CD8-positive, alpha-beta memory T cell (primary cell): ENCODE data around the gene CRIP1. TPM values are rescaled to one million over a fixed set of nuclear protein-coding genes. Genes with fewer than 3 reads are reported as not detected.
A peak's percentile ranks its signal among the peaks of the same experiment; 100 is the strongest.

Experiments
- CTCF ChIA-PET: fragments of 350-600 bp; sonication (Branson Sonifier 250); formaldehyde crosslinking; loops from one replicate; lab custom pipeline; 2021; ENCODE audit warnings: antibody characterized with exemption; lab: Charles Lee
- POLR2A ChIA-PET: fragments of 350-600 bp; sonication (Branson Sonifier 250); formaldehyde crosslinking; loops from one replicate; lab custom pipeline; 2021; ENCODE audit warnings: antibody characterized with exemption; lab: Charles Lee
- DNase-seq, 5 donors: peaks; one replicate each; pipeline versions ENCODE4 v3.0.0 to v3.0.0-alpha.2; 2020 to 2022; ENCODE audit warnings: mixed read lengths in 1 of 5
- H3K27ac ChIP-seq: one replicate; pipeline ENCODE4 v1.7.0; 2013; ENCODE audit warnings: low read depth, mild to moderate bottlenecking, low read length, moderate library complexity
- H3K27me3 ChIP-seq: 2 replicates; pipeline ENCODE4 v1.7.0; 2013; ENCODE audit warnings: low read length, mild to moderate bottlenecking; ENCODE audit not compliant: insufficient read depth, poor library complexity, severe bottlenecking
- H3K36me3 ChIP-seq: 2 replicates; pipeline ENCODE4 v1.7.0; 2013; ENCODE audit warnings: mild to moderate bottlenecking, low read length, moderate library complexity; ENCODE audit not compliant: insufficient read depth
- H3K4me1 ChIP-seq: 2 replicates; pipeline ENCODE4 v1.7.0; 2013; ENCODE audit warnings: mild to moderate bottlenecking, low read length, moderate library complexity; ENCODE audit not compliant: insufficient read depth
- H3K4me3 ChIP-seq: 2 replicates; pipeline ENCODE4 v1.7.0; 2013; ENCODE audit warnings: mild to moderate bottlenecking, low read length
- H3K9me3 ChIP-seq: 2 replicates; pipeline ENCODE4 v1.7.0; 2013; ENCODE audit warnings: mild to moderate bottlenecking, low read length
- H3K27ac Mint-ChIP-seq, 8 donors: one replicate each; pipeline ENCODE4 v1.8.0; 2020 to 2021; ENCODE audit warnings: mixed read lengths in 8 of 8, mild to moderate bottlenecking in 6 of 8, inconsistent platforms in 3 of 8, moderate library complexity in 3 of 8
- H3K27me3 Mint-ChIP-seq, 2 donors: one replicate each; pipeline ENCODE4 v1.8.0; 2020 to 2021; ENCODE audit warnings: mixed read lengths in 2 of 2, mild to moderate bottlenecking in 1 of 2, moderate library complexity in 1 of 2
- H3K36me3 Mint-ChIP-seq, 3 donors: one replicate each; pipeline ENCODE4 v1.8.0; 2020 to 2021; ENCODE audit warnings: mixed read lengths in 3 of 3, inconsistent platforms in 1 of 3, mild to moderate bottlenecking in 1 of 3
- H3K4me1 Mint-ChIP-seq, 3 donors: one replicate each; pipeline ENCODE4 v1.8.0; 2020 to 2021; ENCODE audit warnings: mixed read lengths in 3 of 3, inconsistent platforms in 1 of 3, mild to moderate bottlenecking in 1 of 3
- H3K4me3 Mint-ChIP-seq, 7 donors: one replicate each; pipeline ENCODE4 v1.8.0; 2020 to 2021; ENCODE audit warnings: mixed read lengths in 7 of 7, mild to moderate bottlenecking in 6 of 7, moderate library complexity in 4 of 7, inconsistent platforms in 2 of 7
- H3K9me3 Mint-ChIP-seq, 5 donors: one replicate each; pipeline ENCODE4 v1.8.0; 2020 to 2022; ENCODE audit warnings: mixed read lengths in 5 of 5, mild to moderate bottlenecking in 3 of 5, moderate library complexity in 2 of 5, inconsistent platforms in 1 of 5
- polyA plus RNA-seq: library from polyadenylated mRNA; unstranded; fragments of 300-500 nt; fragmentation: Illumina TruSeq; gene quantifications from one replicate; pipeline ENCODE4 v1.2.3, GENCODE V29; 2021
- total RNA-seq, 2 experiments: library from RNA; stranded (reverse); gene quantifications; one replicate each; pipeline ENCODE4 v1.2.3, GENCODE V29; 2021

Gene CRIP1
- total and polyA plus RNA-seq, 3 experiments from 2014 or later, result 463 to 1,031 (median 468) TPM

GRCh38 chr14:105537580-105538474 is 51.1 kb downstream of the CRIP1 start:
- POLR2A ChIA-PET, result no interaction called here
- peak overlapping the region in 1 of 7 donors; percentile 68 for H3K4me3 Mint-ChIP-seq

More at GRCh38 chr14:105537580-105538474, 51.1 kb downstream of the CRIP1 start:
- Histone ChIP-seq H3K27ac (no peak overlapping the region), H3K4me1 (no peaks in the 10 kb centered on the region), H3K27me3 (peaks cover 11% of the 10 kb centered on the region), H3K4me3 (no peak overlapping the region), H3K9me3 (no peaks in the 10 kb centered on the region), H3K36me3 (no peaks in the 10 kb centered on the region)
- Mint-ChIP-seq H3K27ac (peak overlapping the region in 2 of 8 donors; percentile 73 to 78), H3K36me3 (no peaks in the 10 kb centered on the region), H3K4me1 (peaks cover 0 to 4% (median 0%) of the 10 kb centered on the region in 3 donors), H3K9me3 (peaks cover 0 to 4% (median 0%) of the 10 kb centered on the region in 5 donors), H3K27me3 (peaks cover 12 to 24% of the 10 kb centered on the region in 2 donors)
- CTCF ChIA-PET, result interaction anchor here (0.6 to 2.6 kb wide), 5 partner anchors 9 to 1460 kb away, joined by 3 to 11 read pairs (median 6); no protein-coding TSS in a partner anchor
- DNase-seq, result peak; percentile 56 to 77 (median 62)

Other genes with a start within 250 kb of the CRIP1 start
- gene BTBD6, start 238.4 kb upstream of the CRIP1 start, total RNA-seq, result 10 to 100 TPM; 54.1 to 55.0 TPM
- gene BTBD6, start 238.4 kb upstream of the CRIP1 start, polyA plus RNA-seq, result 16.2 TPM
- gene BRF1, start 185.9 kb upstream of the CRIP1 start, total RNA-seq, result 10 to 100 TPM; 29.4 to 31.7 TPM
- 13.0 TPM for gene BRF1, start 185.9 kb upstream of the CRIP1 start, polyA plus RNA-seq
- gene PACS2, start 172.1 kb upstream of the CRIP1 start, total RNA-seq, result 10 to 100 TPM; 31.0 to 32.9 TPM
- 6.5 TPM for gene PACS2, start 172.1 kb upstream of the CRIP1 start, polyA plus RNA-seq
- gene TEX22, start 88.3 kb upstream of the CRIP1 start, total RNA-seq, result 1 to 10 TPM; 1.4 to 2.9 TPM
- gene TEX22, start 88.3 kb upstream of the CRIP1 start, polyA plus RNA-seq, result 0.08 TPM
- 100 to 1,000 TPM; 124 to 129 TPM for gene MTA1, start 67.1 kb upstream of the CRIP1 start, total RNA-seq
- gene MTA1, start 67.1 kb upstream of the CRIP1 start, polyA plus RNA-seq, result 6.1 TPM
- 1 to 10 TPM; 2.7 to 4.5 TPM for gene CRIP2, start 12.1 kb upstream of the CRIP1 start, total RNA-seq
- 31.5 TPM for gene CRIP2, start 12.1 kb upstream of the CRIP1 start, polyA plus RNA-seq
- 10 to 100 TPM; 52.1 to 56.5 TPM for gene TEDC1, start 4.4 kb downstream of the CRIP1 start, total RNA-seq
- 14.7 TPM for gene TEDC1, start 4.4 kb downstream of the CRIP1 start, polyA plus RNA-seq
- gene TMEM121, start 39.7 kb downstream of the CRIP1 start, total RNA-seq, result 10 to 100 TPM; 14.2 to 17.1 TPM
- 3.8 TPM for gene TMEM121, start 39.7 kb downstream of the CRIP1 start, polyA plus RNA-seq